Measurements from ENCODE around the gene SPG7.

The SPG7 gene

GRCh38 chr16:89505204-89506112 lies 2.7 kb upstream of the SPG7 start:
- TF ChIP-seq ZNF384 (IDR thresholded peaks at IDR 0.05) (no peak), SP1 (IDR thresholded peaks at IDR 0.05) (no peak), FOXK2 (IDR thresholded peaks at IDR 0.05) (no peak)
- TF ChIP-seq, protein P1, sequence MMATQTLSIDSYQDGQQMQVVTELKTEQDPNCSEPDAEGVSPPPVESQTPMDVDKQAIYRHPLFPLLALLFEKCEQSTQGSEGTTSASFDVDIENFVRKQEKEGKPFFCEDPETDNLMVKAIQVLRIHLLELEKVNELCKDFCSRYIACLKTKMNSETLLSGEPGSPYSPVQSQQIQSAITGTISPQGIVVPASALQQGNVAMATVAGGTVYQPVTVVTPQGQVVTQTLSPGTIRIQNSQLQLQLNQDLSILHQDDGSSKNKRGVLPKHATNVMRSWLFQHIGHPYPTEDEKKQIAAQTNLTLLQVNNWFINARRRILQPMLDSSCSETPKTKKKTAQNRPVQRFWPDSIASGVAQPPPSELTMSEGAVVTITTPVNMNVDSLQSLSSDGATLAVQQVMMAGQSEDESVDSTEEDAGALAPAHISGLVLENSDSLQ (IDR thresholded peaks at IDR 0.05): no peak
- CTCF ChIA-PET: no interaction called here
- DNase-seq (ENCODE audit: extremely low spot score): no peak
- POLR2A ChIA-PET: interaction anchor here (1.1 kb wide), 1 partner anchor 27 kb away, joined by 3 read pairs; no protein-coding TSS in a partner anchor

DNA sequence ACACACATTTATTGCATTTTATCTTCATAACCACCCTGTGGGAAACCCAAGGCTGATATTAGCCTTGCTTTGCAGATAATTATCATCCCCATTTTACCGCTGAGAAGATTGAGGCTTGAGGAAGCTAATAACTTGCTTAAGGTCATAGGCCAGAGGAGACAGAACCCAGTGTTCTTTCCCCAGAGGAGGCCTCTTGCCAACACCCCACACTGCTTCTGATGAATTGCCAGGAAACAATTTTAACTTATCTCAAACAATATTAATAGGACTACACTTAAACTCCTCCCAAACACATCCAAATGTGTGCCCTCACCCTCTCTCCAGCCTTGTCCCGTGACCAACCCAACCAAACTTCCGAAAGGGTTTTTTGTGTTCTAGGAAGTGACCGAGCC lies 2.1 kb upstream of the SPG7 start:
- TF ChIP-seq NFRKB (IDR thresholded peaks at IDR 0.05): no peak
- TF ChIP-seq FOXM1 (IDR thresholded peaks at IDR 0.05; ENCODE audit: borderline replicate concordance): no peak
- TF ChIP-seq TARDBP (IDR thresholded peaks at IDR 0.05): no peak
- TF ChIP-seq, protein P1 (IDR thresholded peaks at IDR 0.05): no peak
- TF ChIP-seq FOXK2 (IDR thresholded peaks at IDR 0.05): no peak
- no peak for TF ChIP-seq HDGF (IDR thresholded peaks at IDR 0.05; ENCODE audit: borderline replicate concordance)
- TF ChIP-seq L3MBTL2 (conservative IDR thresholded peaks at IDR 0.05): no peak
- TF ChIP-seq FOXA1 (IDR thresholded peaks at IDR 0.05): no peak
- TF ChIP-seq ELF4 (IDR thresholded peaks at IDR 0.05): no peak
- no peak for TF ChIP-seq ZNF384 (IDR thresholded peaks at IDR 0.05)
- TF ChIP-seq SUZ12 (IDR thresholded peaks at IDR 0.05): no peak
- no peak for TF ChIP-seq ARNT (IDR thresholded peaks at IDR 0.05)
- TF ChIP-seq CTBP1 (IDR thresholded peaks at IDR 0.05; ENCODE audit: borderline replicate concordance): no peak
- TF ChIP-seq BHLHE40 (IDR thresholded peaks at IDR 0.05; ENCODE audit: borderline replicate concordance): no peak
- no peak for TF ChIP-seq SP1 (IDR thresholded peaks at IDR 0.05)
- no peak for TF ChIP-seq LEF1 (IDR thresholded peaks at IDR 0.05; ENCODE audit: borderline replicate concordance)
- POLR2A ChIA-PET: no interaction called here
- no peak for DNase-seq (ENCODE audit: extremely low spot score)
- CTCF ChIA-PET: no interaction called here

DNA sequence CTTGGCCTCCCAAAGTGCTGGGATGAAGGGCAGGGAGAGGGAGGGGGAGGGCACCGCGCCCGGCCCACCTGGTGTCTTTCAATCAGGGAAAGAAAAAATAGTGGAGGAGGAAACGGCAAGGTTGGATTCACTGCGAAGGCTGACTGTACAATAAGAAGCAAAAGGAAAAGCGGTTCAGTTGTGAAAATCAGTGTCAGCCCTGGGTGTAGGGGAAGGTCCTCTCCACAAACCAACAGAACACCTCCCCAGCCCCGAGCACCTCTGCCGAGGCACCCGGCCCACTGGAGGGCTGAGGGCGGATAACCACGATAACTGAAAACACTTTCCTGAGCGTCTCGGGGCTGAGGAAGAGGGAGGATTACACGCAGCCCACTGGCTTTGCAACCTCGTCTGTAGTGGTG lies 1.4 kb upstream of the SPG7 start:
- POLR2A ChIA-PET: interaction anchor here (0.9 to 2.5 kb wide), 5 partner anchors 12 to 171 kb away, joined by 3 to 11 read pairs (median 7); no protein-coding TSS in a partner anchor
- no peak for DNase-seq (ENCODE audit: extremely low spot score)
- no peak for TF ChIP-seq ELF4 (IDR thresholded peaks at IDR 0.05)
- TF ChIP-seq, protein P1 (IDR thresholded peaks at IDR 0.05): no peak
- TF ChIP-seq NFRKB (IDR thresholded peaks at IDR 0.05): no peak
- TF ChIP-seq FOXA1 (IDR thresholded peaks at IDR 0.05): no peak
- no peak for TF ChIP-seq TARDBP (IDR thresholded peaks at IDR 0.05)
- TF ChIP-seq LEF1 (IDR thresholded peaks at IDR 0.05; ENCODE audit: borderline replicate concordance): no peak
- no peak for TF ChIP-seq BHLHE40 (IDR thresholded peaks at IDR 0.05; ENCODE audit: borderline replicate concordance)
- no peak for TF ChIP-seq HDGF (IDR thresholded peaks at IDR 0.05; ENCODE audit: borderline replicate concordance)
- TF ChIP-seq L3MBTL2 (conservative IDR thresholded peaks at IDR 0.05): no peak
- no peak for TF ChIP-seq SP1 (IDR thresholded peaks at IDR 0.05)
- TF ChIP-seq CTBP1 (IDR thresholded peaks at IDR 0.05; ENCODE audit: borderline replicate concordance): no peak
- TF ChIP-seq ARNT (IDR thresholded peaks at IDR 0.05): no peak
- CTCF ChIA-PET: interaction anchor here (0.6 kb wide), 1 partner anchor 61 kb away, joined by 3 read pairs; no protein-coding TSS in a partner anchor

DNA sequence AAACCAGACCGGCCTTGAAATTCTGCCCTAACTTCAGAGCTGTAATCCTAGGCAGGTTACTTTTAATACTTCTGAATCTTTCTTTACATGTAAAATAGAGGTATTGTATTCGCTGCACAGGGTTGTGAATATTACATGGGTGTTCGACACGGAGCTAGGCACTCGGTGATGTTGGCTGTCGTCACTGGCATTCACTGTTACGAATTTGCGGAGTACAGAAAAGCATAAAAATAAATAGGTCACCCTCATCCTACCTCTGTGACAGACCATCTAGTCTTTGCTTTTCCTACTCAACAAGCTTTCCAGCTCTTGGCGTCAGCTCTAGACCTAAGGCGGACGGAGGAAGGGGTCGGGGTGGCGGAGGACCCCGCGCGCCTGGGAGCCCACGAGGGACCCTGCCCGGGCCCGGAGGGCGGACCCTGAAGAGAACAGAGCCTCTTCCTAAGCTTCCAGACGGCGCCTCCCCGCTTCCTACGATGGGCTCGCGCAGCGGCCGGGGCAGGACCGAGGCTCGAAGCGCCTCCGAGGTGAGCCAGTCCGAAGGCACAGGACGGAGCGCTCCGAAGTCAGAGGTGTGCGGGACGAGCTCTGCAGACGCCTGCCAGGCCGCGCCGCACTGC lies 879 bp upstream of the SPG7 start:
- DNase-seq (ENCODE audit: extremely low spot score): no peak
- TF ChIP-seq ZNF384 (IDR thresholded peaks at IDR 0.05): no peak
- TF ChIP-seq BHLHE40 (IDR thresholded peaks at IDR 0.05; ENCODE audit: borderline replicate concordance): no peak
- no peak for TF ChIP-seq NFRKB (IDR thresholded peaks at IDR 0.05)
- CTCF ChIA-PET: interaction anchor here (0.6 to 1.0 kb wide), 2 partner anchors 61 to 128 kb away, joined by 3 read pairs; no protein-coding TSS in a partner anchor
- POLR2A ChIA-PET: interaction anchor here (0.9 to 2.5 kb wide), 8 partner anchors 8 to 172 kb away, joined by 3 to 11 read pairs (median 5); no protein-coding TSS in a partner anchor

- TF ChIP-seq FOXK2 (IDR thresholded peaks at IDR 0.05): no peak
- no peak for TF ChIP-seq NFRKB (IDR thresholded peaks at IDR 0.05)
- TF ChIP-seq L3MBTL2 (conservative IDR thresholded peaks at IDR 0.05): no peak
- TF ChIP-seq ELF4 (IDR thresholded peaks at IDR 0.05): no peak
- no peak for TF ChIP-seq CTBP1 (IDR thresholded peaks at IDR 0.05; ENCODE audit: borderline replicate concordance)
- no peak for TF ChIP-seq ARNT (IDR thresholded peaks at IDR 0.05)
- no peak for TF ChIP-seq ZNF384 (IDR thresholded peaks at IDR 0.05)
- TF ChIP-seq LEF1 (IDR thresholded peaks at IDR 0.05; ENCODE audit: borderline replicate concordance): no peak
- no peak for TF ChIP-seq BHLHE40 (IDR thresholded peaks at IDR 0.05; ENCODE audit: borderline replicate concordance)
- TF ChIP-seq SP1 (IDR thresholded peaks at IDR 0.05): no peak
- TF ChIP-seq, protein P1 (IDR thresholded peaks at IDR 0.05): no peak
- ChIA-PET POLR2A (no interaction called here), CTCF (no interaction called here)
- DNase-seq (ENCODE audit: extremely low spot score): no peak
Measured at GRCh38 chr16:89510526-89510925, 2.3 kb downstream of the SPG7 start.
